Esophagus squamous epithelium (tissue), 4 donors: Measurements from ENCODE around the gene PSG1.

ENCODE experiments used
- POLR2A ChIP-seq, 4 donors: fragments of 450-650 bp; IDR thresholded peaks; one replicate each; pipeline ENCODE4 v1.6.1; 2017; ENCODE audit warnings: antibody characterized with exemption in 4 of 4, mild to moderate bottlenecking in 4 of 4, moderate library complexity in 3 of 4
- TF ChIP-seq, protein P1 (sequence below), 6 experiments: fragments of 450-650 bp in 4 of 6; fragments of 200-600 bp in 2 of 6; sonication (generic) in 2 of 6; IDR thresholded peaks; one replicate each; pipeline ENCODE4 v1.5.1; 2016 to 2019; ENCODE audit warnings: antibody characterized with exemption in 6 of 6, mild to moderate bottlenecking in 4 of 6, moderate library complexity in 4 of 6

DNA sequence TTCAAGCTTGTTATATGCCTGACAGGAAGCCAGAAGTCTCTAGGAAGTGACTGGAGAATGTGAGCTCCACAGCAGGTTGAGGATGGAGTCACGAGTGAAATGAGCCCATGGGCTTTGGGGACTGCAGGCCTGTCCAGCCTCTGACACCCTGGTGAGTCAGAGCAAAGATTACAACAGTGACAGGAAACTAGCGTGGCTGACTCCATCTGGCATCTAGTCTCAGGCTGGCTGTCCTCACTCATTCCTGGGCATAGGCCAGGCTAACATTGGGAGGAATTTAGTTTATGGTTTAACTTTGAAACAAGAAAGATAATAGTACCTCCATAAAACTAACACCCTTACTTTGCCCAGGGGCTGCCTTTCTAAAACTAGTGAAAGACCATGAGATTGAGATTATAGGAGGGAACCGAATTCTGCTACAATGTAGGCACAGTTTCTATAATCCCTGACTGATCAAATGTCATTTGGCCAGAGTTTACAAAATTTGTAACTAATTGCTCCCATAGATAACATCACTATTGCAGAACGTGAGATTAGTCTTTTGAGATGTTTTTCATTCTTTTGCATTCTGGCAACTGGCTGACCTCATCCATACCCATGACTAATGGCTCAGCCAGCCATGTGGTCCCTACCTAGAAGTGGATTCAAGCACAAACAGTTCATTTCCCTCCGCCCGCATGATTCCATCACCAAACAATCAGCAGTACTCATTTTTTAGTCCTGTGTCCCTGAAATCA lies 28.4 kb downstream of the PSG1 start:
- TF ChIP-seq, protein P1, sequence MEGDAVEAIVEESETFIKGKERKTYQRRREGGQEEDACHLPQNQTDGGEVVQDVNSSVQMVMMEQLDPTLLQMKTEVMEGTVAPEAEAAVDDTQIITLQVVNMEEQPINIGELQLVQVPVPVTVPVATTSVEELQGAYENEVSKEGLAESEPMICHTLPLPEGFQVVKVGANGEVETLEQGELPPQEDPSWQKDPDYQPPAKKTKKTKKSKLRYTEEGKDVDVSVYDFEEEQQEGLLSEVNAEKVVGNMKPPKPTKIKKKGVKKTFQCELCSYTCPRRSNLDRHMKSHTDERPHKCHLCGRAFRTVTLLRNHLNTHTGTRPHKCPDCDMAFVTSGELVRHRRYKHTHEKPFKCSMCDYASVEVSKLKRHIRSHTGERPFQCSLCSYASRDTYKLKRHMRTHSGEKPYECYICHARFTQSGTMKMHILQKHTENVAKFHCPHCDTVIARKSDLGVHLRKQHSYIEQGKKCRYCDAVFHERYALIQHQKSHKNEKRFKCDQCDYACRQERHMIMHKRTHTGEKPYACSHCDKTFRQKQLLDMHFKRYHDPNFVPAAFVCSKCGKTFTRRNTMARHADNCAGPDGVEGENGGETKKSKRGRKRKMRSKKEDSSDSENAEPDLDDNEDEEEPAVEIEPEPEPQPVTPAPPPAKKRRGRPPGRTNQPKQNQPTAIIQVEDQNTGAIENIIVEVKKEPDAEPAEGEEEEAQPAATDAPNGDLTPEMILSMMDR (IDR thresholded peaks at IDR 0.05) = no peak
- TF ChIP-seq POLR2A (IDR thresholded peaks at IDR 0.05) = no peak
